RPMI7951 (cell line): ENCODE data around the gene HOXB3. TPM values are rescaled to one million over a fixed set of nuclear protein-coding genes. Genes with fewer than 3 reads are reported as not detected.

Experiments
- DNase-seq: peaks from one replicate; pipeline ENCODE4 v3.0.0-alpha.2; 2012; ENCODE audit warnings: low read depth
- total RNA-seq: library from RNA; depleted of rRNA; stranded (reverse); fragments of >200 nt; shearing (Covaris generic); gene quantifications from 2 replicates; pipeline ENCODE4 v1.2.3, GENCODE V29; 2014

The HOXB3 gene
- total RNA-seq, 1 experiment from 2014 or later: 7.9 TPM

GRCh38 chr17:48597778-48598631, 8.0 kb upstream of the HOXB3 start:
- DNase-seq: peak; percentile 83

GRCh38 chr17:48597528-48597777, 7.4 kb upstream of the HOXB3 start:
- DNase-seq: no peak

- no peak for DNase-seq
These were observed 6.9 kb upstream of the HOXB3 start for GRCh38 chr17:48596735-48597527.

- no peak for DNase-seq
These were observed 6.1 kb upstream of the HOXB3 start for GRCh38 chr17:48596000-48596734.

GRCh38 chr17:48595278-48595999, 5.4 kb upstream of the HOXB3 start:
- DNase-seq: no peak

GRCh38 chr17:48594538-48595277, 4.7 kb upstream of the HOXB3 start:
- no peak for DNase-seq

- peak; percentile 45 for DNase-seq
These were observed 3.9 kb upstream of the HOXB3 start for GRCh38 chr17:48593840-48594537.

- DNase-seq: no peak
These were observed 3.2 kb upstream of the HOXB3 start, which contains the start of gene HOXB5 for GRCh38 chr17:48593126-48593829. Gene HOXB5, minus strand, starts transcription at chr17:48593779. Its CDS starts 97 bp downstream, at chr17:48593682.

- DNase-seq: no peak
These were observed 2.5 kb upstream of the HOXB3 start for GRCh38 chr17:48592577-48592976.

- DNase-seq: no peak
These were observed 2.0 kb upstream of the HOXB3 start for GRCh38 chr17:48592057-48592514.

GRCh38 chr17:48591255-48592056, 1.4 kb upstream of the HOXB3 start:
- no peak for DNase-seq

- no peak for DNase-seq
These were observed 643 bp upstream of the HOXB3 start for GRCh38 chr17:48590607-48591161.

- DNase-seq: no peak
These were observed 796 bp downstream of the HOXB3 start for GRCh38 chr17:48589060-48589830.

GRCh38 chr17:48588528-48588927, 1.5 kb downstream of the HOXB3 start:
- DNase-seq: no peak

GRCh38 chr17:48588074-48588415, 2.0 kb downstream of the HOXB3 start:
- no peak for DNase-seq

GRCh38 chr17:48587276-48588073, 2.6 kb downstream of the HOXB3 start:
- DNase-seq: no peak
